ENCODE results near the gene LTA4H.
"Not testable (repeated sequence)": the region's sequence is repeated elsewhere in the genome, so short reads cannot be mapped to it uniquely, and the experiment has no call there.

LTA4H gene

GRCh38 chr12:95990136-95990535 lies 45.3 kb downstream of the LTA4H start:
- DNase-seq (ENCODE audit: low read depth in 2 of 2): no peak

GRCh38 chr12:95989504-95990123 lies 45.8 kb downstream of the LTA4H start:
- no peak for DNase-seq (ENCODE audit: low read depth in 2 of 2)

GRCh38 chr12:95988506-95989275 lies 46.7 kb downstream of the LTA4H start:
- no peak for DNase-seq (ENCODE audit: low read depth in 2 of 2)

GRCh38 chr12:95986635-95987570 lies 48.5 kb downstream of the LTA4H start:
- DNase-seq (ENCODE audit: low read depth in 2 of 2): no peak

- no peak for DNase-seq (ENCODE audit: low read depth in 2 of 2)
Measured at GRCh38 chr12:95984682-95985081, 50.7 kb downstream of the LTA4H start.

GRCh38 chr12:95982602-95983001 lies 52.8 kb downstream of the LTA4H start:
- no peak for DNase-seq (ENCODE audit: low read depth in 2 of 2)

- no peak for DNase-seq (ENCODE audit: low read depth in 2 of 2)
Measured at GRCh38 chr12:95980437-95980836, 55.0 kb downstream of the LTA4H start.

GRCh38 chr12:95978774-95979173 lies 56.6 kb downstream of the LTA4H start:
- DNase-seq (ENCODE audit: low read depth in 2 of 2): no peak

- no peak for DNase-seq (ENCODE audit: low read depth in 2 of 2)
Measured at GRCh38 chr12:95978351-95978750, 57.0 kb downstream of the LTA4H start.

GRCh38 chr12:95977764-95978305 lies 57.6 kb downstream of the LTA4H start:
- no peak for DNase-seq (ENCODE audit: low read depth in 2 of 2)

- DNase-seq (ENCODE audit: low read depth in 2 of 2): no peak
Measured at GRCh38 chr12:95976416-95976832, 59.0 kb downstream of the LTA4H start.

- no peak for DNase-seq (ENCODE audit: low read depth in 2 of 2)
Measured at GRCh38 chr12:95975491-95975890, 59.9 kb downstream of the LTA4H start.

GRCh38 chr12:95974358-95974757 lies 61.0 kb downstream of the LTA4H start:
- no peak for DNase-seq (ENCODE audit: low read depth in 2 of 2)

GRCh38 chr12:95972832-95973456 lies 62.4 kb downstream of the LTA4H start:
- no peak for DNase-seq (ENCODE audit: low read depth in 2 of 2)

GRCh38 chr12:95970905-95971304 lies 64.5 kb downstream of the LTA4H start:
- no peak for DNase-seq (ENCODE audit: low read depth in 2 of 2)

- not testable (repeated sequence) for DNase-seq (ENCODE audit: low read depth in 2 of 2)
Measured at GRCh38 chr12:95969116-95969515, 66.3 kb downstream of the LTA4H start.

- no peak for DNase-seq (ENCODE audit: low read depth in 2 of 2)
Measured at GRCh38 chr12:95967301-95967700, 68.1 kb downstream of the LTA4H start.

- no peak for DNase-seq (ENCODE audit: low read depth in 2 of 2)
Measured at GRCh38 chr12:95966287-95966870, 69.0 kb downstream of the LTA4H start.

- no peak for DNase-seq (ENCODE audit: low read depth in 2 of 2)
Measured at GRCh38 chr12:95963096-95963495, 72.3 kb downstream of the LTA4H start.

- no peak for DNase-seq (ENCODE audit: low read depth in 2 of 2)
Measured at GRCh38 chr12:95962222-95962621, 73.2 kb downstream of the LTA4H start.

- no peak for DNase-seq (ENCODE audit: low read depth in 2 of 2)
Measured at GRCh38 chr12:95960241-95960640, 75.1 kb downstream of the LTA4H start.
